H1 (cell line): ENCODE results near the gene ZNF639. TPM values are rescaled to one million over a fixed set of nuclear protein-coding genes. Genes with fewer than 3 reads are reported as not detected.

Experiments used
- CTCF ChIA-PET: fragments of 300-600 bp; sonication (Branson Sonifier 250); formaldehyde crosslinking; loops from one replicate; lab custom pipeline; 2021; ENCODE audit not compliant: partially characterized antibody; lab: Charles Lee
- POLR2A ChIA-PET: fragments of 300-600 bp; sonication (Branson Sonifier 250); formaldehyde crosslinking; loops from one replicate; lab custom pipeline; 2021; ENCODE audit warnings: inconsistent platforms; ENCODE audit not compliant: partially characterized antibody; lab: Charles Lee
- DNase-seq, 2 experiments: peaks; one replicate each; pipeline versions ENCODE4 v3.0.0 to v3.0.0-alpha.2; 2010 to 2022; ENCODE audit warnings: low spot score in 2 of 2, low read depth in 1 of 2, mixed read lengths in 1 of 2
- FAIRE-seq: peaks from 2 replicates; lab custom pipeline; 2011; peaks lifted over from hg19 to GRCh38; lab: Jason Lieb, UNC
- H2AFZ ChIP-seq: 2 replicates; pipeline ENCODE4 v1.8.1; 2012; ENCODE audit warnings: low read length, inconsistent platforms
- H2AK5ac ChIP-seq: 2 replicates; pipeline ENCODE4 v1.6.1; 2013; ENCODE audit warnings: low read depth, low read length
- H2BK120ac ChIP-seq: replicated peaks from 2 replicates; pipeline ENCODE3; 2013; ENCODE audit warnings: low read depth, low read length, inconsistent platforms
- H2BK12ac ChIP-seq: 2 replicates; pipeline ENCODE4 v1.6.1; 2013; ENCODE audit warnings: low read depth, low read length
- H2BK15ac ChIP-seq: 2 replicates; pipeline ENCODE4 v1.6.1; 2013; ENCODE audit warnings: low read length
- H2BK20ac ChIP-seq: 2 replicates; pipeline ENCODE4 v1.6.1; 2013; ENCODE audit warnings: low read length
- H2BK5ac ChIP-seq: 2 replicates; pipeline ENCODE4 v1.6.1; 2013; ENCODE audit warnings: low read depth, low read length
- H3K14ac ChIP-seq: 2 replicates; pipeline ENCODE4 v1.6.1; 2013; ENCODE audit warnings: inconsistent platforms; ENCODE audit not compliant: insufficient read length
- H3K18ac ChIP-seq: 2 replicates; pipeline ENCODE4 v1.6.1; 2013; ENCODE audit warnings: low read length; ENCODE audit errors: extremely low read depth
- H3K23ac ChIP-seq: 2 replicates; pipeline ENCODE4 v1.6.1; 2013; ENCODE audit warnings: inconsistent platforms; ENCODE audit not compliant: insufficient read length
- H3K23me2 ChIP-seq: 2 replicates; pipeline ENCODE4 v1.6.1; 2013; ENCODE audit warnings: low read depth, low read length
- H3K27ac ChIP-seq: 2 replicates; pipeline ENCODE4 v1.6.1; 2011; ENCODE audit warnings: low read depth, low read length, inconsistent platforms
- H3K27me3 ChIP-seq, 4 experiments: replicated peaks in 1 of 4; 1 replicate in 1 of 4; 2 replicates in 3 of 4; pipeline versions ENCODE4 v1.6.1 to v1.8.1; 2011 to 2013; ENCODE audit warnings: low read length in 3 of 4, mild to moderate bottlenecking in 3 of 4, inconsistent platforms in 2 of 4, mixed read lengths in 2 of 4, moderate library complexity in 1 of 4; ENCODE audit not compliant: control insufficient read depth in 3 of 4, insufficient read depth in 3 of 4; ENCODE audit errors: extremely low read depth in 1 of 4
- H3K36me3 ChIP-seq, 4 experiments: 2 replicates each; pipeline versions ENCODE4 v1.6.1 to v1.8.1; 2011 to 2013; ENCODE audit warnings: mild to moderate bottlenecking in 4 of 4, low read length in 3 of 4, moderate library complexity in 2 of 4, control low read depth in 1 of 4, inconsistent platforms in 1 of 4; ENCODE audit not compliant: insufficient read depth in 4 of 4, control insufficient read depth in 2 of 4
- H3K4ac ChIP-seq: replicated peaks from 2 replicates; pipeline ENCODE3; 2013; ENCODE audit warnings: low read length, low read depth, mixed read lengths, inconsistent platforms; ENCODE audit not compliant: insufficient read length
- H3K4me1 ChIP-seq, 4 experiments: replicated peaks in 1 of 4; 1 replicate in 1 of 4; 2 replicates in 3 of 4; pipeline versions ENCODE4 v1.6.1 to v1.8.1; 2011 to 2013; ENCODE audit warnings: low read length in 3 of 4, inconsistent platforms in 2 of 4, mixed read lengths in 1 of 4; ENCODE audit not compliant: insufficient read depth in 4 of 4, control insufficient read depth in 3 of 4
- H3K4me2 ChIP-seq, 2 experiments: 2 replicates each; pipeline versions ENCODE4 v1.6.1 to v1.8.1; 2011 to 2013; ENCODE audit warnings: low read depth in 2 of 2, low read length in 2 of 2, control low read depth in 1 of 2, inconsistent platforms in 1 of 2, mild to moderate bottlenecking in 1 of 2; ENCODE audit not compliant: insufficient read depth in 1 of 2
- H3K4me3 ChIP-seq, 4 experiments: fragments of 200-600, 300-600 bp in 1 of 4; sonication (generic), shearing (Covaris generic), sonication (Bioruptor Twin) in 1 of 4; 2 replicates each; pipeline versions ENCODE4 v1.5.1 to v1.8.1; 2011 to 2016; ENCODE audit warnings: low read length in 4 of 4, low read depth in 3 of 4, control low read depth in 2 of 4, inconsistent platforms in 2 of 4, mild to moderate bottlenecking in 2 of 4, mixed read lengths in 1 of 4, moderate library complexity in 1 of 4; ENCODE audit not compliant: insufficient read depth in 2 of 4; ENCODE audit errors: extremely low read depth in 1 of 4
- H3K56ac ChIP-seq: replicated peaks from 2 replicates; pipeline ENCODE3; 2013; ENCODE audit warnings: low read depth, mild to moderate bottlenecking, mixed read lengths, low read length, inconsistent platforms; ENCODE audit not compliant: insufficient read length
- H3K79me1 ChIP-seq: 2 replicates; pipeline ENCODE4 v1.6.1; 2013; ENCODE audit warnings: low read depth, low read length, control low read depth
- H3K79me2 ChIP-seq, 2 experiments: 2 replicates each; pipeline versions ENCODE4 v1.6.1 to v1.8.1; 2012 to 2013; ENCODE audit warnings: low read length in 2 of 2, mild to moderate bottlenecking in 2 of 2, inconsistent platforms in 1 of 2; ENCODE audit not compliant: insufficient read depth in 2 of 2, control insufficient read depth in 1 of 2
- H3K9ac ChIP-seq, 4 experiments: replicated peaks in 1 of 4; 1 replicate in 1 of 4; 2 replicates in 3 of 4; pipeline versions ENCODE4 v1.6.1 to v1.8.1; 2011 to 2013; ENCODE audit warnings: low read depth in 3 of 4, low read length in 3 of 4, control low read depth in 2 of 4, mild to moderate bottlenecking in 2 of 4, moderate library complexity in 2 of 4, inconsistent platforms in 1 of 4; ENCODE audit errors: extremely low read depth in 1 of 4
- H3K9me3 ChIP-seq, 2 experiments: 2 replicates each; pipeline versions ENCODE4 v1.6.1 to v1.8.1; 2012 to 2013; ENCODE audit warnings: mild to moderate bottlenecking in 2 of 2, moderate library complexity in 2 of 2, control low read depth in 1 of 2, inconsistent platforms in 1 of 2, low read depth in 1 of 2, low read length in 1 of 2, mixed read lengths in 1 of 2; ENCODE audit not compliant: insufficient read depth in 2 of 2
- H4K20me1 ChIP-seq, 2 experiments: replicated peaks in 1 of 2; 2 replicates each; pipeline versions ENCODE3 to v1.8.1; 2011 to 2013; ENCODE audit warnings: inconsistent platforms in 2 of 2, low read length in 2 of 2, mild to moderate bottlenecking in 1 of 2; ENCODE audit not compliant: insufficient read depth in 2 of 2, control insufficient read depth in 1 of 2
- H4K5ac ChIP-seq: 2 replicates; pipeline ENCODE4 v1.6.1; 2013; ENCODE audit warnings: low read length, low read depth, mixed read lengths, inconsistent platforms; ENCODE audit not compliant: insufficient read length
- H4K8ac ChIP-seq: 2 replicates; pipeline ENCODE4 v1.8.0; 2013; ENCODE audit warnings: mild to moderate bottlenecking, moderate library complexity, low read length, inconsistent platforms; ENCODE audit not compliant: insufficient read depth; ENCODE audit errors: extremely low read depth
- H4K91ac ChIP-seq: replicated peaks from 2 replicates; pipeline ENCODE3; 2013; ENCODE audit warnings: low read length, mixed read lengths, inconsistent platforms; ENCODE audit not compliant: insufficient read length
- RFX5 ChIP-seq: IDR thresholded peaks from 2 replicates; pipeline ENCODE4 v1.6.1; 2011; ENCODE audit warnings: low read depth, low read length, improper control_type of control experiment, borderline replicate concordance
- WGBS, 2 experiments: shearing (Covaris generic) in 1 of 2; methylation state at CpG; one replicate each; pipeline versions ENCODE4 v1.1.6 to v1.1.7; 2013 to 2015; ENCODE audit warnings: low lambda C conversion rate in 2 of 2, mixed read lengths in 2 of 2, inconsistent platforms in 1 of 2, low coverage in 1 of 2, missing lambda C conversion rate in 1 of 2; ENCODE audit not compliant: insufficient replicate concordance in 2 of 2, insufficient coverage in 1 of 2, insufficient read length in 1 of 2; ENCODE audit errors: extremely low coverage in 1 of 2, missing lambda C conversion rate in 1 of 2; 5-methylcytosine and 5-hydroxymethylcytosine counted together
- polyA plus RNA-seq, 7 experiments: library from polyadenylated mRNA; depleted of rRNA in 3 of 7; stranded (reverse) in 5 of 7; unstranded in 2 of 7; fragments of >200 nt in 5 of 7; fragments of 200-250 nt in 2 of 7; gene quantifications; 1 replicate in 5 of 7; 2 replicates in 1 of 7; 4 replicates in 1 of 7; pipeline versions ENCODE4 v1.2.1 to v1.2.3, GENCODE V29; 2011 to 2013; ENCODE audit warnings: missing spikeins in 2 of 7, mixed read lengths in 2 of 7
- total RNA-seq: library from RNA; stranded (reverse); fragmentation: NEBNext Ultra II Directional; extraction: Animal tissue kit (Norgen Biotek cat#: 25700); gene quantifications from 2 replicates; pipeline ENCODE4 v1.2.1, GENCODE V29; 2021

ZNF639 gene
- total and polyA plus RNA-seq, 2 of the 8 experiments (the other 6 are each of a cell fraction or from before 2014, with no cell fraction given): 9.1 to 41.4 TPM

DNA sequence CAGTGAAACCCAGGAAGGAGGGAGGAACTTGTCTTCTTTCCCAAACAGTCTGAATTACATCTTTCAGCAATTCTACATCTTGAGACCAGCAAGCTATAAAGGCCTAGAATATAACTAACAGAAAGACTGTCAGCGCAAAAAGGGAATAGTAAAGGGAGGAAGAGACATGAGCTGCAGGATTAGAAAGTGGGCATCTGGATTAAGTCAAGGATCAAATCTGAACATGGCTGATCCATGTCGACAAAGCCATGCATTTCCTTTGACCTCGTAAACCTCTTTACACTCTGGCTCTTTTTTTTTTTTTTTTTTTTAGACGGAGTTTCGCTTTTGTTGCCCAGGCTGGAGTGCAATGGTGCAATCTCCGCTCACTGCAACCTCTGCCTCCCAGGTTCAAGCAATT lies 36.5 kb upstream of the ZNF639 start:
- no peak overlapping the region for H2BK5ac ChIP-seq
- no peak overlapping the region for H3K4me3 ChIP-seq
- no peaks in the 10 kb centered on the region for H4K20me1 ChIP-seq
- H3K14ac ChIP-seq: no peak overlapping the region
- no peak overlapping the region for H2BK12ac ChIP-seq
- H3K27ac ChIP-seq: no peak overlapping the region
- H2BK120ac ChIP-seq: no peak overlapping the region
- no peak overlapping the region for H3K4me2 ChIP-seq
- no peak overlapping the region for H4K5ac ChIP-seq
- H3K79me1 ChIP-seq: no peaks in the 10 kb centered on the region
- H3K9ac ChIP-seq: no peak overlapping the region
- H3K9me3 ChIP-seq: peaks cover 0 to 2% of the 10 kb centered on the region in 2 experiments; a peak in 1 of 4 replicates
- H4K8ac ChIP-seq: no peak overlapping the region
- FAIRE-seq (no peak), DNase-seq (no peak)
- H4K91ac ChIP-seq: no peak overlapping the region
- H3K36me3 ChIP-seq: no peaks in the 10 kb centered on the region
- no peaks in the 10 kb centered on the region for H3K27me3 ChIP-seq
- ChIA-PET CTCF (interaction anchor here (0.6 to 1.5 kb wide), 3 partner anchors 190 to 1442 kb away, joined by 3 read pairs; no protein-coding TSS in a partner anchor), POLR2A (no interaction called here)
- no peak overlapping the region for H2BK20ac ChIP-seq
- H2AFZ ChIP-seq: 0 out of 2 replicates have a peak overlapping the region, but pooled peaks have one; percentile 35
- H2AK5ac ChIP-seq: no peak overlapping the region
- H3K4ac ChIP-seq: no peak overlapping the region
- no peaks in the 10 kb centered on the region for H3K4me1 ChIP-seq
- H3K23ac ChIP-seq: no peak overlapping the region
- WGBS, 2 experiments: 81% methylated on average over 5 of the region's 6 CpGs; no CpG with 5 or more reads in 1 of the 2 experiments
- H3K79me2 ChIP-seq: no peaks in the 10 kb centered on the region
- no peak for TF ChIP-seq RFX5
- no peak overlapping the region for H3K56ac ChIP-seq
- no peak overlapping the region for H3K18ac ChIP-seq
- no peaks in the 10 kb centered on the region for H3K23me2 ChIP-seq
- H2BK15ac ChIP-seq: no peak overlapping the region
